Stimulated activated CD4-positive, alpha-beta T cell treated with anti-CD3 and anti-CD28 coated beads, Interleukin-1b, Interleukin-23, amount 100 ng/mL, for 4 hours (primary cell): Measurements from ENCODE around the gene HAUS6.
"Not testable (repeated sequence)": the region's sequence is repeated elsewhere in the genome, so short reads cannot be mapped to it uniquely, and the experiment has no call there.

Source experiments
- DNase-seq, 2 donors: peaks; one replicate each; pipeline ENCODE4 v3.0.0-alpha.2; 2020; ENCODE audit warnings: low read depth in 2 of 2

Gene HAUS6

GRCh38 chr9:19048966-19049916 is 53.5 kb downstream of the HAUS6 start, which contains the start of gene RRAGA:
Gene RRAGA, plus strand, starts transcription at chr9:19049427. Its CDS starts 233 bp downstream, at chr9:19049660.
- peak; percentile 90 for DNase-seq

GRCh38 chr9:19036611-19037010 is 66.1 kb downstream of the HAUS6 start:
- no peak for DNase-seq

- DNase-seq = no peak
Observed at GRCh38 chr9:19033015-19033414, 69.7 kb downstream of the HAUS6 start, which contains the start of gene SAXO1. Gene SAXO1, minus strand, starts transcription at chr9:19033209. Its CDS starts 301 bp downstream, at chr9:19032908.

GRCh38 chr9:19032406-19032805 is 70.3 kb downstream of the HAUS6 start:
- no peak for DNase-seq

GRCh38 chr9:19030899-19031298 is 71.8 kb downstream of the HAUS6 start:
- DNase-seq = no peak

- DNase-seq = no peak
Observed at GRCh38 chr9:19028835-19029451, 73.8 kb downstream of the HAUS6 start.

- DNase-seq = no peak
Observed at GRCh38 chr9:19027825-19028224, 74.9 kb downstream of the HAUS6 start.

- DNase-seq = no peak
Observed at GRCh38 chr9:19026375-19026774, 76.3 kb downstream of the HAUS6 start.

- DNase-seq = no peak
Observed at GRCh38 chr9:19023078-19023477, 79.6 kb downstream of the HAUS6 start.

GRCh38 chr9:19022206-19022605 is 80.5 kb downstream of the HAUS6 start:
- no peak for DNase-seq

- not testable (repeated sequence) for DNase-seq
Observed at GRCh38 chr9:19021649-19022048, 81.1 kb downstream of the HAUS6 start.

- no peak for DNase-seq
Observed at GRCh38 chr9:19020886-19021455, 81.7 kb downstream of the HAUS6 start.

GRCh38 chr9:19018201-19018600 is 84.5 kb downstream of the HAUS6 start:
- DNase-seq = no peak

- DNase-seq = no peak
Observed at GRCh38 chr9:19009391-19009965, 93.2 kb downstream of the HAUS6 start.
